ENCODE results near the gene NGEF.

- TF ChIP-seq EZH2phosphoT487 (IDR thresholded peaks at IDR 0.05) (no peak), EZH2 (IDR thresholded peaks at IDR 0.05) (no peak), CTCF (IDR thresholded peaks at IDR 0.05) (no peak)
These were observed 143.7 kb downstream of the NGEF start for GRCh38 chr2:232869138-232870017.

All from neural progenitor cell (in vitro differentiated cells).